GM12891 (cell line): Measurements from ENCODE around the gene HMCN1.

Experiments
- PAX5 ChIP-seq: IDR thresholded peaks from 2 replicates; pipeline ENCODE4 v1.6.1; 2011; ENCODE audit warnings: low read length, moderate library complexity, mild to moderate bottlenecking; ENCODE audit not compliant: insufficient read depth, severe bottlenecking
- POLR2A ChIP-seq: IDR thresholded peaks from 2 replicates; pipeline ENCODE4 v1.6.1; 2011; ENCODE audit warnings: low read depth, low read length, control low read depth
- POLR2AphosphoS5 ChIP-seq: IDR thresholded peaks from 2 replicates; pipeline ENCODE4 v1.6.1; 2011; ENCODE audit warnings: low read depth, low read length, control low read depth
- POU2F2 ChIP-seq: IDR thresholded peaks from 2 replicates; pipeline ENCODE4 v1.6.1; 2011; ENCODE audit warnings: low read depth, mild to moderate bottlenecking, control low read depth, low read length, moderate library complexity
- SPI1 ChIP-seq: IDR thresholded peaks from 2 replicates; pipeline ENCODE4 v1.6.1; 2011; ENCODE audit warnings: low read depth, low read length, control low read depth
- TAF1 ChIP-seq: IDR thresholded peaks from 2 replicates; pipeline ENCODE4 v1.6.1; 2011; ENCODE audit warnings: low read depth, low read length, control low read depth

- TF ChIP-seq TAF1 (no peak), POLR2AphosphoS5 (no peak), POLR2A (no peak), SPI1 (no peak), PAX5 (no peak), POU2F2 (no peak)
Measured at GRCh38 chr1:185803241-185803640, 69.0 kb downstream of the HMCN1 start.
